ENCODE data around the gene ZNF786. TPM values are rescaled to one million over a fixed set of nuclear protein-coding genes. Genes with fewer than 3 reads are reported as not detected.
A peak's percentile ranks its signal among the peaks of the same experiment; 100 is the strongest.
"Not testable (repeated sequence)": the region's sequence is repeated elsewhere in the genome, so short reads cannot be mapped to it uniquely, and the experiment has no call there.

The ZNF786 gene
- total RNA-seq, 1 experiment from 2014 or later = 6.4 TPM

DNA sequence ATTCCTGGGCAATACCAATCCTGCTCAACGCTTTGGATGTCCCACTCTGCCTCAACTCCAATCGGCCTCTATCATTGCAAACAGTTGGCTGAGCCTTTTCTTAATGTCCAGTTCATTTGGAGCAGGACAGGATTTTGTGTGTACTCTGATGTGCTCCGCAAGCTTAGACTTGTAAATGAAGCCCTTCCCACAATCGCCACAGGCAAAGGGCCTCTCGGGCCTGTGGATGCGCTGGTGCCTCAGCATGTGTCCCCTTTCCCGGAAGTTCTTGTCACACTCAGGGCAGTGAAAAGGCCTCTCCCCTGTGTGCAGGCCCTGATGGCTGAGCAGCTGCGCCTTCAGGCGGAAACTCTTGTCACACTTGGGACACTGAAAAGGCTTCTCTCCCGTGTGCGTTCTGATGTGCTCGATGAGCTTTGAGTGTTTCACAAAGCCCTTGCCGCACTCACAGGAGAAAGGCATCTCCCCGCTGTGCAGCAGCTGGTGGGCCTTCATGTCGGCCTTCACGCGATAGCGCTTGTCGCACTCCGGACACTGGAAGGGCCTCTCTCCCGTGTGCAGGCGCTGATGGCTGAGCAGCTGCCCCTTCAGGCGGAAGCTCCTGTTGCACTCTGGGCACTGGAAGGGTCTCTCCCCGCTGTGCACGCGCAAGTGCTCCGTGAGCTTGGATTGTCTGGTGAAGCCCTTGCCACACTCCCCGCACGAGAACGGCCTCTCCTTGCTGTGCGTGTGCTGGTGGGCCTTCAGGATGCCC is 20.0 kb downstream of the ZNF786 start:
- H3K4me3 ChIP-seq (ENCODE audit: insufficient read depth, low read depth, low read length) = no peak overlapping the region
- H3K27me3 ChIP-seq (ENCODE audit: control insufficient read depth, insufficient read depth, low read length) = no peaks in the 10 kb centered on the region
- no peak for DNase-seq
- H3K36me3 ChIP-seq (replicated peaks; ENCODE audit: control insufficient read depth, insufficient read depth, low read length) = peaks cover 29% of the 10 kb centered on the region

GRCh38 chr7:149067869-149068268 is 22.6 kb downstream of the ZNF786 start:
- no peaks in the 10 kb centered on the region for H3K27me3 ChIP-seq (ENCODE audit: control insufficient read depth, insufficient read depth, low read length)
- no peak overlapping the region for H3K4me3 ChIP-seq (ENCODE audit: insufficient read depth, low read depth, low read length)
- peaks cover 24% of the 10 kb centered on the region for H3K36me3 ChIP-seq (replicated peaks; ENCODE audit: control insufficient read depth, insufficient read depth, low read length)
- peak; percentile 42 for DNase-seq

- H3K4me3 ChIP-seq (ENCODE audit: insufficient read depth, low read depth, low read length) = no peak overlapping the region
- DNase-seq = no peak
- H3K27me3 ChIP-seq (ENCODE audit: control insufficient read depth, insufficient read depth, low read length) = no peaks in the 10 kb centered on the region
- no peaks in the 10 kb centered on the region; the same call in 1 of the 2 replicates for H3K36me3 ChIP-seq (replicated peaks; ENCODE audit: control insufficient read depth, insufficient read depth, low read length)
Measured at GRCh38 chr7:149063476-149063875, 27.0 kb downstream of the ZNF786 start.

DNA sequence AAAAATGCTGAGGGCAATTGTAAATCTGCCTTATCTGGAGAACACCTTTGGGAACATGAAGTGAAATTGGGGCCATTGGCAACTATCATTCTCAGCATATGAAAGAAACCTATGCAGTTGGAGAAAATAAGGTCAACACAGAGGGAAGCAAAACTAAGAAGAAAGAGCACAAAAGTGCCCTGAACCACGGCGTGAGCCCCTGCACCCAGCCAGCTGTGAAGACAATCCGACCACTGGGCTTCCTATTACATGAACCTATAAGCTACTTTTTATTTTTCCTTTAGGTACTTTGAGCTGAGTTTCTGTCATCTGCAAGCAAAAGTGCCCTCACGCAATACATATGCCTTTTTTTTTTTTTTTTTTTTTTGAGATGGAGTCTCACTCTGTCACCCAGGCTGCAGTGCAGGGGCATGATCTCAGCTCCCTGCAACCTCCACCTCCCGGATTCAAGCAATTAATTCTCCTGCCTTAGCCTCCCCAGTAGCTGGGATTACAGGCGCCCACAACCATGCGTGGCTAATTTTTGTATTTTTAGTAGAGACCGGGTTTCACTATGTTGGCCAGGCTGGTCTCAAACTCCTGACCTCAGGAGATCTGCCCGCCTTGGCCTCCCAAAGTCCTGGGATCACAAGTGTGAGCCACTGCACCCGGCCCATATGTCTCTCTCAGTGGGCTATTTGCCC is 28.2 kb downstream of the ZNF786 start:
- not testable (repeated sequence) for H3K27me3 ChIP-seq (ENCODE audit: control insufficient read depth, insufficient read depth, low read length); DNase-seq; H3K4me3 ChIP-seq (ENCODE audit: insufficient read depth, low read depth, low read length); H3K36me3 ChIP-seq (replicated peaks; ENCODE audit: control insufficient read depth, insufficient read depth, low read length)

DNA sequence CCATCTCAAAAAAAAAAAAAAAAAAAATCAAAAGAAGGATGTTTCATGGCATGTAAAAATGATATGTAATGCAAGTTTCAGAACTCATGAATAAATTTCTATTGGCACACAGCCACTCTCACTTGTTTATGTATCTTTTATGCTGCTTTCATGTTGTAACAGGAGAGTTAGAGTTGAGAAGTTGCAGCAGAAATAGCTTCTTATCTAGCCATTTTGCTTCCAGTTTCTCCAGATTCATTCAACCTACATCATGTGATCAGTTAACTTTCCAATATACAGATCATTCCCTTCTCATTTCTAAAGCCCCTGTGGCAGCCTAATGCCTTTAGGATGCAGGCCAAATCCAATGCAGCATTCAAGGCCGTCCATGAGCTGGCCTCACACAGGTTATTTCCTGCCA is 30.4 kb downstream of the ZNF786 start:
- no peak overlapping the region for H3K4me3 ChIP-seq (ENCODE audit: insufficient read depth, low read depth, low read length)
- no peaks in the 10 kb centered on the region for H3K36me3 ChIP-seq (replicated peaks; ENCODE audit: control insufficient read depth, insufficient read depth, low read length)
- no peaks in the 10 kb centered on the region for H3K27me3 ChIP-seq (ENCODE audit: control insufficient read depth, insufficient read depth, low read length)
- DNase-seq = no peak

DNA sequence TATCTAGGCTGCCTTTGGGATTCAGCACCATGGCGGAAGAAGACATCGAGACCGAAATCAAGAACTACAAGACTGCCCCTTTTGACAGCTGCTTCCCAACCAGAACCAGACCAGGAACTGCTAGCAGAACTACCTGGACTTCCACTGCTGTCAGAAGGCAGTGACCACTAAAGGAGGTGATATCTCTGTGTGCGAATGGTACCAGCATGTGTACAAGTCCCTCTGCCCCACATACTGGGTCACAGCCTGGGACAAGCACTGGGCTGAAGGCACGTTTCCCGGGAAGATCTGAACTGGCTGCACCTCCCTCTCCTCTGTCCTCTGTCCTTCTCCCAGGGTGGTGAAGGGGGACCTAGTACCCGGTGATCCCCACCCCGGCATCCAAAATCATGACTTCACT is 36.6 kb downstream of the ZNF786 start:
- Histone ChIP-seq H3K36me3 (replicated peaks; ENCODE audit: control insufficient read depth, insufficient read depth, low read length) (no peaks in the 10 kb centered on the region), H3K4me3 (ENCODE audit: insufficient read depth, low read depth, low read length) (no peak overlapping the region), H3K27me3 (ENCODE audit: control insufficient read depth, insufficient read depth, low read length) (no peaks in the 10 kb centered on the region)
- no peak for DNase-seq

GRCh38 chr7:149053384-149053783 is 37.1 kb downstream of the ZNF786 start:
- Histone ChIP-seq H3K4me3 (ENCODE audit: insufficient read depth, low read depth, low read length) (no peak overlapping the region), H3K36me3 (replicated peaks; ENCODE audit: control insufficient read depth, insufficient read depth, low read length) (no peaks in the 10 kb centered on the region), H3K27me3 (ENCODE audit: control insufficient read depth, insufficient read depth, low read length) (no peaks in the 10 kb centered on the region)
- no peak for DNase-seq

GRCh38 chr7:149050941-149051340 is 39.6 kb downstream of the ZNF786 start:
- Histone ChIP-seq H3K36me3 (replicated peaks; ENCODE audit: control insufficient read depth, insufficient read depth, low read length) (no peaks in the 10 kb centered on the region), H3K27me3 (ENCODE audit: control insufficient read depth, insufficient read depth, low read length) (no peaks in the 10 kb centered on the region), H3K4me3 (ENCODE audit: insufficient read depth, low read depth, low read length) (no peak overlapping the region)
- DNase-seq = no peak

GRCh38 chr7:149048805-149049204 is 41.7 kb downstream of the ZNF786 start:
- Histone ChIP-seq H3K4me3 (ENCODE audit: insufficient read depth, low read depth, low read length) (no peak overlapping the region), H3K27me3 (ENCODE audit: control insufficient read depth, insufficient read depth, low read length) (no peaks in the 10 kb centered on the region), H3K36me3 (replicated peaks; ENCODE audit: control insufficient read depth, insufficient read depth, low read length) (no peaks in the 10 kb centered on the region)
- no peak for DNase-seq

GRCh38 chr7:149046416-149046815 is 44.1 kb downstream of the ZNF786 start:
- H3K27me3 ChIP-seq (ENCODE audit: control insufficient read depth, insufficient read depth, low read length) = no peaks in the 10 kb centered on the region
- H3K4me3 ChIP-seq (ENCODE audit: insufficient read depth, low read depth, low read length) = no peak overlapping the region
- no peaks in the 10 kb centered on the region for H3K36me3 ChIP-seq (replicated peaks; ENCODE audit: control insufficient read depth, insufficient read depth, low read length)
- no peak for DNase-seq

- no peak overlapping the region for H3K4me3 ChIP-seq (ENCODE audit: insufficient read depth, low read depth, low read length)
- H3K27me3 ChIP-seq (ENCODE audit: control insufficient read depth, insufficient read depth, low read length) = no peaks in the 10 kb centered on the region
- DNase-seq = no peak
- H3K36me3 ChIP-seq (replicated peaks; ENCODE audit: control insufficient read depth, insufficient read depth, low read length) = no peaks in the 10 kb centered on the region
Measured at GRCh38 chr7:149043936-149044335, 46.6 kb downstream of the ZNF786 start.

- no peaks in the 10 kb centered on the region for H3K36me3 ChIP-seq (replicated peaks; ENCODE audit: control insufficient read depth, insufficient read depth, low read length)
- no peak for DNase-seq
- no peak overlapping the region for H3K4me3 ChIP-seq (ENCODE audit: insufficient read depth, low read depth, low read length)
- H3K27me3 ChIP-seq (ENCODE audit: control insufficient read depth, insufficient read depth, low read length) = no peaks in the 10 kb centered on the region
Measured at GRCh38 chr7:149041350-149041749, 49.2 kb downstream of the ZNF786 start.

DNA sequence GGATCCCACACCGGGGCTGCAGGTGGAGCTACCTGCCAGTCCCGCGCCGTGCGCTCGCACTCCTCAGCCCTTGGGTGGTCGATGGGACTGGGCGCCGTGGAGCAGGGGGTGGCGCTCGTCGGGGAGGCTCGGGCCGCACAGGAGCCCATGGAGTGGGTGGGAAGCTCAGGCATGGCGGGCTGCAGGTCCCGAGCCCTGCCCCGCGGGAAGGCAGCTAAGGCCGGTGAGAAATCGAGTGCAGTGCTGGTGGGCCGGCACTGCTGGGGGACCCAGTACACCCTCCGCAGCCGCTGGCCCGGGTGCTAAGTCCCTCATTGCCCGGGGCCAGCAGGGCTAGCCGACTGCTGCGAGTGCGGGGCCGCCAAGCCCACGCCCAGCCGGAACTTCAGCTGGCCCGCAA is 51.9 kb downstream of the ZNF786 start:
- H3K27me3 ChIP-seq (ENCODE audit: control insufficient read depth, insufficient read depth, low read length); DNase-seq; H3K36me3 ChIP-seq (replicated peaks; ENCODE audit: control insufficient read depth, insufficient read depth, low read length); H3K4me3 ChIP-seq (ENCODE audit: insufficient read depth, low read depth, low read length): not testable (repeated sequence)

DNA sequence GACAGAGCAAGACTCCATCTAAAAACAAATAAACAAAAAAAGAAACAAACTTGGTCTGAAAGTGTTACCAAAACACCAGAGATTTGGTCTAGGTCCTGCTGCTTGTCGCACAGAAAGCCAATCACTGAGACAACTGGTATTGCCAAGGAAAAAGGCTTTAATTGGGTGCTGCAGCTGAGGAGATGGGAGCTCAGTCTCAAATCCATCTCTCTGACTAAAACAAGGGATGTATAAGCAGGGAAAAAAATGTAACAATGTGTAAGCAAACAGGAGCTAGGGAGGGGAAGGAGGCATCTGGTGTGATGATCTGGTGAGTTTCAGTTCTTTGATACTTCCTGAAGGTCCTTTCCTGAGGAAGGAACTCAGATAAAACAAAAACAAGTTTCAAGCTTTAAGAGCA is 53.8 kb downstream of the ZNF786 start:
- no peaks in the 10 kb centered on the region for H3K27me3 ChIP-seq (ENCODE audit: control insufficient read depth, insufficient read depth, low read length)
- no peaks in the 10 kb centered on the region for H3K36me3 ChIP-seq (replicated peaks; ENCODE audit: control insufficient read depth, insufficient read depth, low read length)
- no peak overlapping the region for H3K4me3 ChIP-seq (ENCODE audit: insufficient read depth, low read depth, low read length)
- no peak for DNase-seq

GRCh38 chr7:149031353-149031910 is 59.1 kb downstream of the ZNF786 start:
- no peak for DNase-seq
- Histone ChIP-seq H3K4me3 (ENCODE audit: insufficient read depth, low read depth, low read length) (no peak overlapping the region), H3K27me3 (ENCODE audit: control insufficient read depth, insufficient read depth, low read length) (no peaks in the 10 kb centered on the region), H3K36me3 (replicated peaks; ENCODE audit: control insufficient read depth, insufficient read depth, low read length) (no peaks in the 10 kb centered on the region; the same call in 1 of the 2 replicates)

Data from H7 (cell line).